Measurements from ENCODE around the gene C1orf94. TPM values are rescaled to one million over a fixed set of nuclear protein-coding genes. Genes with fewer than 3 reads are reported as not detected.

C1orf94 gene
- total and polyA plus RNA-seq, 2 donors (not counting 1 experiment from before 2014, with no cell fraction given), result not detected

DNA sequence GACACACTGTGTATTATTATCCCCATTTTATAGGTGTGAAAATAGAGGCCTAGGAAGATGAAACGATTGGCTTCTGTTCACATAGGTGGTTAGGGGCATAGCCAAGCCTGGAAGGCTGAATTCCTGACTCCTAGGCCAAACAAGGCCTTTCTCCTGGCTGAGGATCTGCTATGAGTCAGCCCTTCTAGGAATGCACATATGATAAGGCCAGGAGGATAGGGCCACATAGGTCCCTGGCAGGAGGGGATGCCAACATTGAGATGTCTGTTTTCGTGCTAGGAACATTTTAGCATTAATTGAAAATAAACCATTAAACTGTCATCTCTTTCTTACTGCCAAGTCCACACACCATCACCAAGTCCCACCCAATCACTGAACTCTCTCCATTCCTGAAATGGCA, 20.8 kb upstream of the C1orf94 start:
- ATAC-seq (ENCODE audit: low read depth) (no peak), DNase-seq (no peak)
- Histone ChIP-seq H3K27me3 (replicated peaks in 1 of 4; ENCODE audit: control extremely low read depth in 1 of 4, control insufficient read depth in 3 of 4, insufficient read depth in 4 of 4, low read length in 3 of 4) (peaks cover 0 to 15% (median 4%) of the 10 kb centered on the region in 4 experiments), H2AFZ (ENCODE audit: insufficient read depth, low read depth, low read length, poor library complexity, severe bottlenecking) (no peak overlapping the region), H4K20me1 (ENCODE audit: control insufficient read depth, insufficient read depth, low read length, poor library complexity, severe bottlenecking) (no peaks in the 10 kb centered on the region), H3K9me3 (ENCODE audit: control extremely low read depth in 1 of 3, control insufficient read depth in 2 of 3, insufficient read depth in 1 of 3, low read length in 2 of 3) (peaks cover 0 to 2% (median 0%) of the 10 kb centered on the region in 3 donors), H3K4me3 (ENCODE audit: control extremely low read depth in 1 of 5, extremely low read depth in 1 of 5, insufficient read depth in 1 of 5, low read depth in 2 of 5, low read length in 4 of 5) (no peak overlapping the region), H3K4me2 (replicated peaks; ENCODE audit: low read depth, low read length, poor library complexity, severe bottlenecking) (no peak overlapping the region), H3K36me3 (replicated peaks in 1 of 2; ENCODE audit: control extremely low read depth in 1 of 2, control insufficient read depth in 1 of 2, extremely low read depth in 1 of 2, insufficient read depth in 2 of 2, low read length in 1 of 2) (no peaks in the 10 kb centered on the region), H3K4me1 (ENCODE audit: control insufficient read depth in 2 of 2, insufficient read depth in 2 of 2, low read length in 2 of 2) (no peaks in the 10 kb centered on the region), H3K9ac (ENCODE audit: low read length) (no peak overlapping the region), H3K27ac (ENCODE audit: low read length in 2 of 2) (no peak overlapping the region), H3K79me2 (ENCODE audit: control insufficient read depth, insufficient read depth, low read length) (no peaks in the 10 kb centered on the region)
- intact Hi-C loops (cut with micrococcal nuclease), result no loop called here
- Mint-ChIP-seq H3K9me3 (ENCODE audit: insufficient read depth) (no peaks in the 10 kb centered on the region), H3K27me3 (peaks cover 49% of the 10 kb centered on the region), H3K4me3 (no peak overlapping the region), H3K27ac (no peak overlapping the region), H3K4me1 (no peaks in the 10 kb centered on the region)
- CTCF ChIA-PET, result no interaction called here
- POLR2A ChIA-PET, result no interaction called here
- WGBS (ENCODE audit: insufficient coverage), result 78% methylated on average over 1 of the region's 2 CpGs
- TF ChIP-seq EZH2 (IDR thresholded peaks at IDR 0.05; ENCODE audit: borderline replicate concordance, insufficient read depth, low read depth, low read length, poor library complexity, severe bottlenecking) (no peak), CTCF (IDR thresholded peaks at IDR 0.05) (no peak)

- DNase-seq, result no peak
- H3K4me1 Mint-ChIP-seq, result peaks cover 2% of the 10 kb centered on the region
- Histone ChIP-seq H3K4me3 (ENCODE audit: control extremely low read depth in 1 of 5, extremely low read depth in 1 of 5, insufficient read depth in 1 of 5, low read depth in 2 of 5, low read length in 4 of 5) (no peak overlapping the region), H3K27ac (ENCODE audit: low read length in 2 of 2) (no peak overlapping the region), H4K20me1 (ENCODE audit: control insufficient read depth, insufficient read depth, low read length, poor library complexity, severe bottlenecking) (no peaks in the 10 kb centered on the region), H3K36me3 (replicated peaks in 1 of 2; ENCODE audit: control extremely low read depth in 1 of 2, control insufficient read depth in 1 of 2, extremely low read depth in 1 of 2, insufficient read depth in 2 of 2, low read length in 1 of 2) (no peaks in the 10 kb centered on the region), H3K4me2 (replicated peaks; ENCODE audit: low read depth, low read length, poor library complexity, severe bottlenecking) (no peak overlapping the region), H3K4me1 (ENCODE audit: control insufficient read depth in 2 of 2, insufficient read depth in 2 of 2, low read length in 2 of 2) (no peaks in the 10 kb centered on the region), H2AFZ (ENCODE audit: insufficient read depth, low read depth, low read length, poor library complexity, severe bottlenecking) (no peak overlapping the region), H3K9me3 (ENCODE audit: control extremely low read depth in 1 of 3, control insufficient read depth in 2 of 3, insufficient read depth in 1 of 3, low read length in 2 of 3) (peaks cover 0 to 2% (median 0%) of the 10 kb centered on the region in 3 donors), H3K79me2 (ENCODE audit: control insufficient read depth, insufficient read depth, low read length) (no peaks in the 10 kb centered on the region), H3K9ac (ENCODE audit: low read length) (no peak overlapping the region), H3K27me3 (replicated peaks in 1 of 4; ENCODE audit: control extremely low read depth in 1 of 4, control insufficient read depth in 3 of 4, insufficient read depth in 4 of 4, low read length in 3 of 4) (peaks cover 0 to 20% (median 9%) of the 10 kb centered on the region in 4 experiments)
- H3K27me3 Mint-ChIP-seq, result peaks cover 51% of the 10 kb centered on the region
- H3K9me3 Mint-ChIP-seq (ENCODE audit: insufficient read depth), result no peaks in the 10 kb centered on the region
- TF ChIP-seq EZH2 (IDR thresholded peaks at IDR 0.05; ENCODE audit: borderline replicate concordance, insufficient read depth, low read depth, low read length, poor library complexity, severe bottlenecking), result no peak
- TF ChIP-seq CTCF (IDR thresholded peaks at IDR 0.05), result no peak
- no peak overlapping the region for H3K4me3 Mint-ChIP-seq
- WGBS (ENCODE audit: insufficient coverage), result 72% methylated on average over 2 of the region's 3 CpGs
- no peak for ATAC-seq (ENCODE audit: low read depth)
- H3K27ac Mint-ChIP-seq, result no peak overlapping the region
- ChIA-PET POLR2A (no interaction called here), CTCF (no interaction called here)
- intact Hi-C loops (cut with micrococcal nuclease), result no loop called here
These were observed 20.0 kb upstream of the C1orf94 start for GRCh38 chr1:34156739-34157138.
